K562 (cell line): ENCODE measurements around the gene TALDO1. TPM values are rescaled to one million over a fixed set of nuclear protein-coding genes. Genes with fewer than 3 reads are reported as not detected.

Experiments
- CBX5 ChIP-seq: IDR thresholded peaks from 2 replicates; pipeline ENCODE4 v1.6.1; 2014; ENCODE audit warnings: low read depth, borderline replicate concordance
- DNMT1 ChIP-seq: fragments of 450-650 bp; IDR thresholded peaks from 2 replicates; pipeline ENCODE4 v1.6.1; 2016; ENCODE audit warnings: antibody characterized with exemption, mild to moderate bottlenecking
- ERF ChIP-seq: fragments of 450-650 bp; formaldehyde crosslinking; IDR thresholded peaks from 2 replicates; pipeline ENCODE4 v1.4.0; 2020; ENCODE audit warnings: mild to moderate bottlenecking, mixed read lengths
- FIP1L1 ChIP-seq: fragments of 200-400 bp; formaldehyde crosslinking; IDR thresholded peaks from 2 replicates; pipeline ENCODE4 v1.6.1; 2018; ENCODE audit warnings: mild to moderate bottlenecking, low read depth, low read length; ENCODE audit not compliant: poor library complexity, severe bottlenecking
- GABPB2 ChIP-seq: fragments of 250-450 bp; sonication (Bioruptor Pico); conservative IDR thresholded peaks from 2 replicates; pipeline ENCODE4 v1.5.1; 2021; ENCODE audit warnings: mild to moderate bottlenecking
- MYNN ChIP-seq, 2 experiments: sonication (generic); formaldehyde crosslinking in 1 of 2; IDR thresholded peaks; 2 replicates each; pipeline versions ENCODE4 v1.5.0 to v1.6.1; 2016 to 2020; ENCODE audit warnings: antibody characterized with exemption in 1 of 2, missing genetic modification reagents in 1 of 2
- PTBP1 ChIP-seq: fragments of 200-400 bp; formaldehyde crosslinking; IDR thresholded peaks from 2 replicates; pipeline ENCODE4 v1.6.1; 2017; ENCODE audit warnings: low read depth, low read length
- RAD51 ChIP-seq: fragments of 450-650 bp; IDR thresholded peaks from 2 replicates; pipeline ENCODE4 v1.7.1; 2016; ENCODE audit warnings: low read depth, mild to moderate bottlenecking, borderline replicate concordance
- RUNX1 ChIP-seq: sonication (generic); IDR thresholded peaks from 2 replicates; pipeline ENCODE4 v1.6.1; 2016; ENCODE audit warnings: antibody characterized with exemption, low read depth
- SIN3A ChIP-seq, 2 experiments: fragments of 150-350 bp in 1 of 2; IDR thresholded peaks; 2 replicates each; pipeline ENCODE4 v1.6.1; 2011 to 2016; ENCODE audit warnings: borderline replicate concordance in 2 of 2, low read depth in 2 of 2, low read length in 2 of 2, mild to moderate bottlenecking in 2 of 2, moderate library complexity in 2 of 2; ENCODE audit not compliant: control insufficient read depth in 1 of 2
- SNRNP70 ChIP-seq: fragments of 200-400 bp; formaldehyde crosslinking; optimal IDR thresholded peaks from 2 replicates; pipeline ENCODE3; 2017; ENCODE audit warnings: low read depth, low read length
- TAL1 ChIP-seq: fragments of 450-650 bp; IDR thresholded peaks from 2 replicates; pipeline ENCODE4 v1.6.1; 2016; ENCODE audit warnings: mild to moderate bottlenecking
- ZBTB12 ChIP-seq: fragments of 250-450 bp; sonication (Bioruptor Pico); IDR thresholded peaks from 2 replicates; pipeline ENCODE4 v1.4.0; 2020
- ZBTB33 ChIP-seq: sonication (generic); formaldehyde crosslinking; IDR thresholded peaks from 2 replicates; pipeline ENCODE4 v1.8.1; 2023; ENCODE audit warnings: mild to moderate bottlenecking, missing genetic modification reagents
- ZKSCAN8 ChIP-seq: fragments of 200-800 bp; sonication (Bioruptor generic); IDR thresholded peaks from 2 replicates; pipeline ENCODE4 v1.6.1; 2016; ENCODE audit warnings: missing genetic modification characterization, missing compliant biosample characterization
- ZNF212 ChIP-seq: fragments of 450-650 bp; formaldehyde crosslinking; IDR thresholded peaks from 2 replicates; pipeline ENCODE4 v1.4.0; 2020; ENCODE audit warnings: mild to moderate bottlenecking
- ZNF408 ChIP-seq: fragments of 250-450 bp; sonication (Bioruptor Pico); IDR thresholded peaks from 2 replicates; pipeline ENCODE4 v1.4.0; 2020; ENCODE audit warnings: low read depth, mild to moderate bottlenecking, moderate library complexity
- ZNF740 ChIP-seq, 3 experiments: fragments of 200-800 bp in 1 of 3; sonication (Bioruptor generic) in 1 of 3; sonication (generic) in 1 of 3; formaldehyde crosslinking in 1 of 3; IDR thresholded peaks; 2 replicates each; pipeline versions ENCODE4 v1.6.1 to v1.8.0; 2016 to 2022; ENCODE audit warnings: mild to moderate bottlenecking in 2 of 3, missing compliant biosample characterization in 2 of 3, missing genetic modification characterization in 2 of 3, missing genetic modification reagents in 1 of 3
- polyA plus RNA-seq, 8 experiments: library from polyadenylated mRNA; depleted of rRNA in 4 of 8; stranded (reverse) in 5 of 8; unstranded in 3 of 8; fragments of >200 nt; fragmentation: Nextera tagmentation in 2 of 8; fragmentation: Illumina TruSeq in 1 of 8; extraction: Ambion mirVana in 2 of 8; extraction: Trizol in 1 of 8; gene quantifications; 2 replicates each; pipeline versions ENCODE4 v1.2.1 to v1.2.3, GENCODE V29; 2011 to 2014; ENCODE audit warnings: inconsistent platforms in 1 of 8, missing spikeins in 1 of 8
- total RNA-seq, 7 experiments: library from RNA; depleted of rRNA in 6 of 7; stranded (reverse); fragments of >200 nt in 6 of 7; fragmentation: Illumina TruSeq in 2 of 7; extraction: Trizol in 2 of 7; gene quantifications; 2 replicates each; pipeline versions ENCODE4 v1.2.1 to v1.2.3, GENCODE V29; 2011 to 2021; ENCODE audit warnings: low replicate concordance in 1 of 7
- TF ChIP-seq, protein P1 (sequence below): sonication (generic); formaldehyde crosslinking; IDR thresholded peaks from 2 replicates; pipeline ENCODE4 v1.8.0; 2022; ENCODE audit warnings: missing genetic modification reagents, mild to moderate bottlenecking, moderate library complexity, borderline replicate concordance
- TF ChIP-seq, protein P2 (sequence below): IDR thresholded peaks from 2 replicates; pipeline ENCODE4 v1.6.1; 2011; ENCODE audit warnings: borderline replicate concordance, low read depth, mild to moderate bottlenecking, moderate library complexity, low read length; ENCODE audit not compliant: insufficient read depth, poor library complexity, severe bottlenecking

TALDO1 gene
- total and polyA plus RNA-seq, 9 of the 15 experiments (the other 6 are each of a cell fraction or from before 2014, with no cell fraction given) = 260 to 541 (median 441) TPM

DNA sequence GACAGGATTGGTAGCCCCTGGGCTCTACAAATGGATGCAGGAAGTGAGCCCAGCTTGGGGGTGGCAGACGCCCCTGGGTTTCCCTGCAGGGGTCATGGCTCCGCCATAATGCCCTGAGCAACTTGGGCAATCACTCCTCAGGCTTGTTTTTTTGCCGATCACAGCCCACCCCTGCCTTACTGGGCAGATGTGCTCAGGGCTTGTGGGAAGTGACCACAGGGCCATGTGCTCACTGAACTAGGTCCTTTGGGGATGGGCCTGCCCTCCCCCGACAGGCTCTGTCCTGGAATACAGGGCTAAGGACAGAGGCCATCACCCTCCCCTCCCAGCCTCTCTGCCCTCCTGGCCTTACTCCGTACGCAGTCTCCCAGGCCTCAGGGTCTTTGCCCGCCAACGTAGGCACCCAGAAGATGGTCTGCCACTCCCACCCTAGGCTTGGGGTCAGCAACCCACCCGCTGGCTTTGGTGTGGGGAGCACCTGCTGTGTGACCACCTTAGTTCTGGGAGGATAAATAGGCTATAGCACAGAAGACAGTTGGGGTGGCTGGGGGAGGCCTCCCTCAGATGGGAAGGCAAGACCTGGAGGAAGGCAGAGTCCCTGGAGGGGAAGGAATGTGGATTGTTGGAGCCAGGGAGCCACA lies 66.3 kb downstream of the TALDO1 start (continued):
- peak; percentile 34; the same call in 1 of the 2 replicates for TF ChIP-seq ZNF740 (CRISPR knock-in tag; IDR thresholded peaks at IDR 0.05)
- TF ChIP-seq ZNF740 (tag; IDR thresholded peaks at IDR 0.05) = no peak
- TF ChIP-seq ZNF212 (CRISPR knock-in tag) = no peak
- TF ChIP-seq GABPB2 (CRISPR knock-in tag) = no peak
- peak; percentile 26; the same call in 1 of the 2 replicates for TF ChIP-seq MYNN (IDR thresholded peaks at IDR 0.05)
- no peak for TF ChIP-seq MYNN (CRISPR knock-in tag; IDR thresholded peaks at IDR 0.05)
- no peak for TF ChIP-seq CBX5
- TF ChIP-seq, protein P1, sequence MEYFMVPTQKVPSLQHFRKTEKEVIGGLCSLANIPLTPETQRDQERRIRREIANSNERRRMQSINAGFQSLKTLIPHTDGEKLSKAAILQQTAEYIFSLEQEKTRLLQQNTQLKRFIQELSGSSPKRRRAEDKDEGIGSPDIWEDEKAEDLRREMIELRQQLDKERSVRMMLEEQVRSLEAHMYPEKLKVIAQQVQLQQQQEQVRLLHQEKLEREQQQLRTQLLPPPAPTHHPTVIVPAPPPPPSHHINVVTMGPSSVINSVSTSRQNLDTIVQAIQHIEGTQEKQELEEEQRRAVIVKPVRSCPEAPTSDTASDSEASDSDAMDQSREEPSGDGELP (CRISPR knock-in tag) = 0 out of 2 replicates have a peak, but pooled peaks have one; percentile 44
- no peak for TF ChIP-seq TAL1
- TF ChIP-seq RUNX1 = 0 out of 2 replicates have a peak, but pooled peaks have one; percentile 14
- TF ChIP-seq SIN3A (IDR thresholded peaks at IDR 0.05; ENCODE audit: borderline replicate concordance in 2 of 2, control insufficient read depth in 1 of 2, low read depth in 2 of 2, low read length in 2 of 2) = peak; percentile 49 to 59; a peak in 3 of 4 replicates
- no peak for TF ChIP-seq RAD51
- TF ChIP-seq SNRNP70 = peak; percentile 83
- TF ChIP-seq ZBTB33 (CRISPR knock-in tag) = peak; percentile 48; the same call in 1 of the 2 replicates
- no peak for TF ChIP-seq ERF (CRISPR knock-in tag)
- 0 out of 2 replicates have a peak, but pooled peaks have one; percentile 18 for TF ChIP-seq PTBP1
- TF ChIP-seq ZKSCAN8 (CRISPR knock-in tag) = no peak
- TF ChIP-seq FIP1L1 = no peak
- no peak for TF ChIP-seq ZBTB12 (CRISPR knock-in tag)
- TF ChIP-seq, protein P2, sequence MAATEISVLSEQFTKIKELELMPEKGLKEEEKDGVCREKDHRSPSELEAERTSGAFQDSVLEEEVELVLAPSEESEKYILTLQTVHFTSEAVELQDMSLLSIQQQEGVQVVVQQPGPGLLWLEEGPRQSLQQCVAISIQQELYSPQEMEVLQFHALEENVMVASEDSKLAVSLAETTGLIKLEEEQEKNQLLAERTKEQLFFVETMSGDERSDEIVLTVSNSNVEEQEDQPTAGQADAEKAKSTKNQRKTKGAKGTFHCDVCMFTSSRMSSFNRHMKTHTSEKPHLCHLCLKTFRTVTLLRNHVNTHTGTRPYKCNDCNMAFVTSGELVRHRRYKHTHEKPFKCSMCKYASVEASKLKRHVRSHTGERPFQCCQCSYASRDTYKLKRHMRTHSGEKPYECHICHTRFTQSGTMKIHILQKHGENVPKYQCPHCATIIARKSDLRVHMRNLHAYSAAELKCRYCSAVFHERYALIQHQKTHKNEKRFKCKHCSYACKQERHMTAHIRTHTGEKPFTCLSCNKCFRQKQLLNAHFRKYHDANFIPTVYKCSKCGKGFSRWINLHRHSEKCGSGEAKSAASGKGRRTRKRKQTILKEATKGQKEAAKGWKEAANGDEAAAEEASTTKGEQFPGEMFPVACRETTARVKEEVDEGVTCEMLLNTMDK = no peak
- TF ChIP-seq DNMT1 = no peak
- no peak for TF ChIP-seq ZNF408 (CRISPR knock-in tag)
